CD4-positive, alpha-beta T cell treated with Interleukin-12 subunit alpha and Interleukin-12 subunit beta, for 1 hour (primary cell): ENCODE measurements around the gene MSX1.

ENCODE experiments used
- DNase-seq: peaks from one replicate; pipeline ENCODE4 v3.0.0-alpha.2; 2020

MSX1 gene

DNA sequence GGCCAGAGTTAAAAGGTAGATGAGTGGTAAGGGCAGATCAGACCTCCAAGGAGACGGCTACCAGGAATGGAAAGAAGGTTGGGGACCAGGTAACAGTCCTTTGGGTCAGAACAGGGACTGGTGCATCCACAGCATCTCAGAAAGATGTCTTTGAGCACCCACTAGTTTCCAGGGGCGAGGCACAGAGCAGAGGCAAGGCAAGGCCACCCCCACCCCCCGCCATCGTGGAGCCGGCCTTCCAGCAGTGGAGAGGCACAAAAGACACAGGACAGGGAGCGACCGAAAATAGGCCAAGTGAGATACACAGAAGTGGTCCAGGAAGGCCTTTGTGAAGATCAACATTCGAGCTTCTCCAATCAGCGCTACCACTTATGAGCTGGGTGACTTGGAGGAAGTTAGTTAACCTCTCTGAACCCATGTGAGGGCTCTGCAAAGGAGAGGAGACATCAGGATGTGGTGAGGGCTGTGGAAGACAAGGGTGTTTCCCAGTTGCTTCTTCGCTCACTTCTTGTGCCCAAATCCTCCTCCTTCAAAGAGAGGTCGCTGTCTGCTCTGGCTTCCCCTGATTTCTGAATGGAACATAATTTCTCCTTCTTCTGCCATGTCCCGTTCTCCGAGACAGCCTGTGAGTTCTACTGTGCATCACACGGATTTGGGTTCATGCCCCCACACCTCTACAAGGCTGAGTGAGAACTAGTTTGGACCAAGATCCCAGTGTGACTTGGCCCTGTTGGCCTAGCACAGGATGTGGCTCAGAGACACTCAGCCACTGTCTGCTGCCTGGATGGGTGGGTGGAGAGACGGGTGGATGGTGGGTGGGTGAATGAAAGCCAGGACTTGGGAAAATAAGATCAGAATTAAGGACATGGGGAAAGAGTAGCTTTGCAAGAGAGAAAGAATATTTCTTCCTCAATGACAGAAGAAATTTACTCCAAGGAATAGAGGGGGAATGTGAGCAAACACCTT, 16.7 kb upstream of the MSX1 start:
- no peak for DNase-seq

DNA sequence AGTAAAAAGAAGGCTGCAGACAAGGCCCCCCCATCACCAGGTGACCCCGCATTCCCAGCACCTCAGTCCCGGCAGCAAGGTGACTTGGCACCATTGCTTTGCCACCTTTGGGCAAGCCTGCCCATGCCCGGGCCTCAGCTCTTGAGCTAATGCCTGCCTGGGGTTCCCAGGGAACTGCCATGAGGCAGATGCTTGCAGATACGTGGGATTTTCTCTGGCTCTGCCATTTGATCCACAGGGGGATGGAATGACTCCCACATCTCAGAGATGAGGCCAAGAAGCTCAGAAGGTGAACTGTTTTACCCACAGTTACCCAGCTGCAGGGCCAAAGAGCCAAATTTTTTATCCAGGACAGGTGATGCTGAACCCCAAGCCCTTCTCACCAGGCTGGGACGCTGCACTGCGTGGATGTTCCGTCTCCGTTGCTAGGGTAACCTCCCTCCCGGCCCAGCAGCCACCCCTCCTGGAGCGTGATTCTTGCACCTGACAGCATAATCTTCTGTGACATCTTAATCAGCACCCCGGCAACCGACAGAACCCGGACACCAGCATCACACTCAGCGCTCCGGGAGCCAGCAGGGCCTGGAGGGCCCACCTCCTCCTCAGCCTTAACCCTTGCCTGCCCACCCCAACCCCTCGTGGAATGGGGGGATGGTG, 15.7 kb upstream of the MSX1 start:
- DNase-seq, result no peak

DNA sequence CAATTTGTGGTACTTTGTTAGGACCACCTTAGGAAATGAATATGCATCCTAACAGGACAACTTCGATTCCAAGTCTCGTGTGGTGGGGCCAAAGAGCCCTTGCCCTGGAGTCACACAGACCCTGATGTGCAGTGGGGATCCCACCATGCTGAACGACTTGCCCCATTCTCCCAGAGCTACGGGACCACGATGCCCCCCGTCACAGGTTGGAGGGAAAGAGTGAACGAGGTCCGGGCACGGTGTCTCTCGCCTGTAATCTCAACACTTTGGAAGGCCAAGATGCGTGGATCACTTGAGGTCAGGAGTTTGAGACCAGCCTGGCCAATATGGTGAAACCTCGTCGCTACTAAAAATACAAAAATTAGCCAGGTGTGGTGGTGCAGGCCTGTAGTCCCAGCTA, 14.4 kb upstream of the MSX1 start:
- DNase-seq, result no peak

DNA sequence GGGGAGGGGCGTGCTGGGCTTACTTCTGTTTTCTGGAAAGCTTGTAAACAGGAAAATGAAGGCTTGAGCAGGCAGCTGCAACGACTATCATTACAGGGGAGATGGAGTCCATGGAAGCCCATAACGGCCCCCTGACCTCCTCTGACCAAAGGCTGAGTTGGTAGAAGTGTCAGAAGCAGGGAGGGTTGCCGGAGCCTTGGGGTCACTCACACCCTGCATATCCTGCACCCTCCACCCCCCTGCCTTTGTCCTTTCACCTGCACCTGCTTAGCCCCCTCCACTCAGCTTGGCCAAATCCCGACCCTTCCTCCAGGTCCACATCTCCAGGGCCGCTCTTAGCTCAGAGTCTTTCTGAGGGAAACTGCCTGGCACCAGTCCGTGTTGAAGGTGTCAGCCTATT, 12.5 kb upstream of the MSX1 start:
- no peak for DNase-seq

DNA sequence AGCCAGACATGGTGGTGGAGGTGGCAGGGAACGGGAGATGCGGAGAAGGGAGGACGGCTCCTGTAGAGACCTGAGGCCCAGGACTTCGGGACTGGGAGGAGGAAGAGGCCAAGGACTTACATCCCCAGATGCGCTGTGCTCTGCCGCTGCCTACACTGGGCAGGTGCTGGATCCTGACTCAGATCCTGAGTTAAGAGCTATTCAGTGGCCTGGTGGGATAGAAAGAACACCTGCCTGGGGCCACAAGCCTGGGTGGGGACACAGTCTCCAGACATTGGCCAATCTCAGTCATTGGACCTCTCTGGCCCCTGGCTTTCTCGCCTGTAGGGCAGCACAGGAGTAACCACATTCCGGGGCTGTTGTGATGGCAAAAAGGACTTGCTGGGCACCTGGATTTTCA, 10.9 kb upstream of the MSX1 start:
- no peak for DNase-seq

DNA sequence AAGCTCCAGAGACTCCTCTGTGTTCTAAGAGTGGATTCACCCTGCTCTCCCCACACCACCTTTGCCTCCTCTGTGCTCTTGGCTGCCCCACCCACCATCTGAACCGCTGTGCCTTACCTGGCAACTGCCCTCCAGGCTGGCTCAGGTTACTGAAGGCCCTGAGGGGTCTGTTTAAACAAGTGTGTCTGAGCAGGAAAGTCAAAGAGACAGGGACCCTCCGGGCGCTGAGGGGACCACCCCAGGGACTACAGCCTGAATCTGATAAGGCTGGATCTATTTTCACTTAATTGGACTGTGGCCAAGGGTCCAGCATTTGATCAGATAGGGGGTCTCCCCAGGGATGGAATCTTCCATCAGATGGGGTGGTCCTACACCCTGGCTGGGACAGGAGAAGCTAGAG, 10.4 kb upstream of the MSX1 start:
- no peak for DNase-seq

DNA sequence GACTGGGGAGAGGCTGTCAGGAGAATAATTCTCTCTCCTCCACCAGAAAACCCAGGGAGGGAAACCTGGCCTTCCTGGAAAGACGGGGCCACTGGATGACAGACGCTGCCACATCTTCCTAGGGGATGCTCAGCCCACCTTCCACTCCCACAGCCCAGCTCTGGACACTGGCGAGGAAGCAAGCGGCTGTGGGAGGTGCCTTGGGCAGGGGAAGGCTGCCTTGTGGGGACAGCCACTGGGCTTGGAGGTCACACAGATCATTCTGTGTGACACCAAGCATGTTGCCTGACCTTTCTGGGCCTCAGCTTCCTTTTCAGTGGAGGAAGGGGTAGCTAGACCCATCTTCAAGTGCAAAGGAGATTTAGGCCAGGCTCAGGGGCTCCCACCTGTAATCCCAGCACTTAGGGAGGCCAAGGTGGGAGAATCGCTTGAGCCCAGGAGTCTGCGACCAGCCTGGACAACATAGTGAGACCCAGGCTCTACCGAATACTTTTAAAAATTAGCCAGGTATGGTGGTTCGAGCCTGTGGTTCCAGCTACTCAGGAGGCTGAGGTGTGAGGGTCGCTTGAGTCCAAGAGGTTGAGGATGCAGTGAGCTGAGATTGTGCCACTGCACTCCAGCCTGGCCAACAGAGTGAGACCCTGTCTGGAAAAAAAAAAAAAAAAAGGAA, 9.8 kb upstream of the MSX1 start:
- DNase-seq, result no peak

DNA sequence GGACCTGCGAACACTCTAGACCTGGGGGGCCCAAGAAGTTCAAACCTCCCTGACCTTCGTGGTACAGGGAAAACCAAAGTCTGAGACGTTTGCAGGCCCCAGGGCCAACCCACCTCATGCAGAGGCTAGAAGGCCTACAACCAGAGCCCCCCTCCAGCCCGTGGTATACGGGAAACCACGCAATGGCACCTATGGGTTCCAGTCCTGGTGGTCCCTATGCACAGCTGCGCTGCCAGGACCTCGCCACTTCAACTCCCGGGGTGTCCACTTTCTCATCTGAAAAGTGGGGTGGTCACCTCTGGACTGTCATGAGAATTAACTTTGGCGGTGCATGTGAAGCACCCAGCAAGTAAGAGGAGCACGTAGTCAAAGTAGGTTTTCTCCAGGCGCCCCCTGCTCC, 8.4 kb upstream of the MSX1 start:
- no peak for DNase-seq

DNA sequence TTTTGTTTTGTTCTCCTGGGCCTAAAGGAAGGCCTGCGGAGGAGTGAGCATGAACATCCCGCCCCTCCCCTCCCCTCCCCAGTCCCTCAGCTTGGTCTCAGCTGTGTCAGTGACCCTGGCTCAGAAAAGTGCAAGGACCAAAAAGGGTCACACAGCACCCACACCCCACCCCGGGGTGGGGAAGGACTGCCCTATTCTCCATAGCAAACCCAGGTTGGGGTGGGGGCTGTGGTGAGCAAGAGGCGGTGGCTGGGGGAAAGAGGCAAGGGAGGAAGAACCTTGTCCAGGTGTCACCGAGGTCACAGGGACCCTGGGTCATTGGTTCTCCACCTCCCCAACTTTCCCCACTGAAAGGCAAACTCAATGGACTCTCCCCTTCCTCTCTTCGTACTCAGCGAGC, 7.6 kb upstream of the MSX1 start:
- no peak for DNase-seq

DNA sequence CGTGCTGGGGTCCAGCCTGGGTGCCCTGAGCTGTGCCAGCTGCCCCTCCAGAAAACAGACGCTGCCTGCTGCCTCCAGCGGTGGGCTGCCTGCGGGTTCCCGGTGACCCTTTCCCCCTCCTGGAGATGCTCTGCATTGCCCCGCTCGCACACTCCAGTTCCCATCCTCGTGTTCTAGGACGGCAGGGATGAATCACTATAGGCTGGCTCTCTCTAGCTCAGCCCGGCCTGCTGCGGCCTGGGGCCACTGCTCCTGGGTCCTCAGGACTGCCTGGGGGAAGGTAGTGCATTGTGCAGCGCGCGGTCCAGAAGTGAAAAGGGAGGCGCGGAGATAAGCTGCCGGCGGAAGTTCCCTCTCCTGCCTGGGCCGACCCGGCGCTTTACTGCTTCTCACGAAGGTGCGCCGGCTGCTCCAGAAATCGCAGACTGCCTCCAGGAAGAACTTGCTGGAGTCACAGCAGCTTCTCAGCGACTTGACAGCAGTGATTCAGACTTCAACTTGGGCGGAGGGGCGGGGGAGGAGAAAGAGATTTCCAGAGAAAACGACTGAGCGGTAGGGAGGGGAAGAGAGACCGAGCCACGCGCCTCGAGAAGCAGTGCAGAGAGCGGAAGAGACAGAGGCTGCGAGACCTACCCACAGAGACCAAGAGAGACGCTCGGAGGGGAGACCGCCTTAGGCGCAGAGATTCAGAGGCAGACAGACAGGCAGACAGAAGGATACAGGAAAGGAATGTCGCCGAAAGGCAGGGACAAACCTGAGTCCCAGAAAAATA, 6.7 kb upstream of the MSX1 start:
- DNase-seq, result peak; percentile 20

DNA sequence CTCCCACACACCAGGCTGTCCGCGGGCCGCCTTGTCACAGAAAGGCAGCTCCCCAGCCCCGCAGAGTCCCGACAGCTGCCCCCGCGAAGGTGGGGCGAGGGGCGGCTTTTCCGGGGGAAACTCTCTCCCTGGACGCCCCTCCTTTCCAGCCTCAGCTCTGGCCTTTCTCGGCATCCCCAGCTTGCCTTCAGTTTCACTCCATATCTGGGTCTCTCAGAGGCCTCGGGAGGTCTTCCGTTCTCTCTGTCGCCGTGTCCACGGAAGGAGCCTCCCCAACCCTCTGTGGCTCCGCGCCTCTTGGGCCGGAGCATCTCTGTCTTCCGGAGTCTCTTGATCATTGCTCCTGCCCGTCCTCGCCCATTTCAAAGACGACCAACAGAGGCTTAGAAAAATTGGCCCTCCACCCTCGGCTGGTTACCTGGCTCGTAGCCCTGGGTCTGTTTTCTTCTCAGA, 6.1 kb upstream of the MSX1 start:
- no peak for DNase-seq

DNA sequence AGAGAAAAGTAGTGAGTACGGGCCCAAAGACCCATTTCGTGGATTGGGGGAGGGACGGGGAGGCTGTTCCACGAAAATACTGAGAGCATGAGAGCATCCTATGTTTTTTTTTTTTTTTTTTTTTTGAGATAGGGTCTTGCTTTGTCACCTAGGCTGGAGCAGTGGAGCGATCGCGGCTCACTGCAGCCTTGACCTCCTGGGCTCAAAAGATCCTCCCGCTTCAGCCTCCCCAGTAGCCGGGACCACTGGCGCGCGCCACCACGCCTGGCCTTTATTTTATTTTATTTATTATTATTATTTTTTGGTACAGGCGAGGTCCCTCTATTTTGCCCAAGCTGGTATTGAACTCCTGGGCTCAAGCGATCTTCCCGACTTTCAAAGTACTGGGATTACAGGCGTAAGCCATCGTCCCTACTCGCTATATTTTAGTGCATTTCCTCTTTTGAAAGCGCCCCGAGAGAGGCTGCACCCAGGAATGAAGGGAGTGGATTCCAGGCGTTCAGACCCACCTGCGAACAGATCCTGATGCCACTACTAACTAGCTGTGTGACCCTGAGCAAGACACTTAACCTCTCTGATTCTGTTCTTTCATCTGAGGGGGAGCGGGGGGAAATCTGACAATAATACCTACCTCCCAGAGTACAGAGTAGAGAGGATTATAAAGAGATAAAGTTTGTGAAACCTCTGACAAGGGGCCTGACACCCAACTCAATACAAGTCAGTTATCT, 5.4 kb upstream of the MSX1 start:
- DNase-seq, result no peak

DNA sequence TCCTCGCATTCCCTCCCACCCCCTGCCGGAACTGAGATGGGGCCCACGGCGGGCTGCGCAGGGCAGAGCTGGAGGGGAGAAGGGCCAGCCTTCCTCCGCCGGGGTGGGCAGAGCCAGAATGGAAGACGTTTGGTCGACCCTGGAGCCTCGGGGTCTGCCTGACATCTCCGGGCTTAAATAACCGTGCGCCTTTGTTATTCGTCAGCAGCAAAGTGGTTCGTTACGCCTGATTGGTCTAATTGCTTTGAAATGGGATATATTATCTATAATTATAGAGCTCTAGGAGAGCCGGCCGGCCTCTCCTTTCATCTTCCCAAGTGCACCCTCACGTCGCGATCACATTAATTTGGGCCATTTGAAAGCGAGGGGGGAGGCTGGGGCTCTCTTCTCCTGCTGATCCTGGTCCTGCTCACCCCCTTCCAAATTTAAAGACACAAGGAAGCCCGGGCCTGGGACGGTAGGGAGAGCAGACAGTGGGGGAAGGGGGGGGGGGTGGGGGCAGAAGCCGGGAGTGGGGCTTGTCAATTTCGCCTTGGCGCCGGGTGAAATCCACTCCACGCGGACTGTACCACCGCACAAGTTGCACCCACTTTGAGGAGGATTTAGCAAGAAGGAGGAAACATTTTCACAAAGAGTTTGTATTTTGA, 4.7 kb upstream of the MSX1 start:
- DNase-seq, result no peak

DNA sequence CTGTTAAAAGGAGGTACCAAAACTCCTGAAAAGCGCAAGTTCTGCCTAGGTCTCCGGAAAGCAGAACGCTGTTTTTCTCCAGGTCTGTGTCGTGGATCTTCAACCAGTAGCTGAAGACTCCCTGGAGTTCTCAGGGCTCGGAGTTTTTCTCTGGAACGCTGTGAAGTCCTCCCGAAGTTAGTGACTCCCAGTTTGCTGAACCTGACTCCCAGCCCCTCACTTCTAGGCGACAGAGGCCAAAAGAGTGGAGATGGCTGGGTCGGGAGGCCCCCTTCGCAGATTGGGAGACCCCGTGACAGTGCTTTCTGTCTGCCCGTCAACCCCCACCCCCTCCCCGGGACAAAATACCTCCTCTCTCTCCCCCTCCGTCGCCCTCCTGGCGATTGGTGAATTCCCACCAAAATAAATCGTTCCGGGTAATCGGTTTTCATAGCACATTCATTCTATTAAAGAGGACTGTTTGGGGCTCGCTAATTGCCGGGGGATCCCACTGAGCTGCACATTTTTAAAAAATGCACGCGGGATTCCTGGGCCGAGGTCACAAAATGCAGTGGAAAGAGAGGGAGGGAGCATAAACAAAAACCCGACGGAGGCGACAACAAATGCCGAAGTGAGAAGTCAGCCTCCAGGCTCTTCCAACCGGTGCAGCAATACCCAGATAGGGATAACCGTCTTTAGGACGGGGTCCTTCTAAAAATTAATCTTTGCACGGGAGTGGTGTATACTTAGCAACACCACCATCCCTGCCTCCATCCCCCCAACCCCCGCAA, 4.0 kb upstream of the MSX1 start:
- DNase-seq, result no peak

DNA sequence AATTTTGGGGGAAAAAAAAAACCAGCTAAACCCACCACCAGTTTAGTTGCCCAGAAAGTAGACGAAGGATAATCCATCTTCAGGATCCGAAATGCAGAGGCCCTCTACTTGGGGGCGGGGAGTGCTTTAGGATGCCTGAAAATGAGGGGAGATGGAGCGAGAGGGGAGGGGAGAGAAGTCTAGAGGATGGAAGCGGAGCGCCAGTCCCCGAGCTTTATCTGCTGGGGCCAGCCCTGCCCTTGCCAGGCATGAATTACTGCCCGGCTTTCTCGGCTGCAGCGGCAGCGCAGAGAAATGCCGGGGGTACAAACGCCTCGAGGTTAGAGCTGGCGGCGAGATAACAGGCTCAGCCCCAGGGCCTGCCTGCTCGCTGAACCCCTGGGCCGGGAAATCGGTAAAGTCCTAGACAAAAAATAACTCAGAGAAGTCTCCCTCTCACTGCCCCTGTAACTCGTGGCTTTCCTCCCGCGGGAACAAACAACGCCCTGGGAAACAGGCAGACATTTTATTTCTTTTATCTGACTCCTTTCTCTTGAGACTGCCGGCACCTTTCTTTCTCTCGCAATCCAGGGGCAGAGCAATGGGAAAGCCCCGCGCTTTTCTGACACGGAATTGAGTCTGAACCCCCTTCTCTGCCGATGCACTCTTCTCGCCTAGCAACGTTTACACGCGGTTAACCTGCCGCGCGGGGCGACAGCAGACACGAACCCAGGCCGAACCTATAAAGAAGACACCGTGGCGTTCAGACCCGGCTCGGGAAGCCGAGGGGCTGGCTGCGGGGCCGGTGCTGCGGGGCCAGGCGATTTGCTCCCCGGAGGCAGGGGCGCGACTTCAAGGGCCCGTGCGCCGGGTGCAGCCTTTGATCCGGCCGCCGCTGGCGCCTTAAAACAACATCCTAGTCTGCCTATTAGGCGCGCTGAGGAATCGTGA, 3.1 kb upstream of the MSX1 start:
- DNase-seq, result no peak

DNA sequence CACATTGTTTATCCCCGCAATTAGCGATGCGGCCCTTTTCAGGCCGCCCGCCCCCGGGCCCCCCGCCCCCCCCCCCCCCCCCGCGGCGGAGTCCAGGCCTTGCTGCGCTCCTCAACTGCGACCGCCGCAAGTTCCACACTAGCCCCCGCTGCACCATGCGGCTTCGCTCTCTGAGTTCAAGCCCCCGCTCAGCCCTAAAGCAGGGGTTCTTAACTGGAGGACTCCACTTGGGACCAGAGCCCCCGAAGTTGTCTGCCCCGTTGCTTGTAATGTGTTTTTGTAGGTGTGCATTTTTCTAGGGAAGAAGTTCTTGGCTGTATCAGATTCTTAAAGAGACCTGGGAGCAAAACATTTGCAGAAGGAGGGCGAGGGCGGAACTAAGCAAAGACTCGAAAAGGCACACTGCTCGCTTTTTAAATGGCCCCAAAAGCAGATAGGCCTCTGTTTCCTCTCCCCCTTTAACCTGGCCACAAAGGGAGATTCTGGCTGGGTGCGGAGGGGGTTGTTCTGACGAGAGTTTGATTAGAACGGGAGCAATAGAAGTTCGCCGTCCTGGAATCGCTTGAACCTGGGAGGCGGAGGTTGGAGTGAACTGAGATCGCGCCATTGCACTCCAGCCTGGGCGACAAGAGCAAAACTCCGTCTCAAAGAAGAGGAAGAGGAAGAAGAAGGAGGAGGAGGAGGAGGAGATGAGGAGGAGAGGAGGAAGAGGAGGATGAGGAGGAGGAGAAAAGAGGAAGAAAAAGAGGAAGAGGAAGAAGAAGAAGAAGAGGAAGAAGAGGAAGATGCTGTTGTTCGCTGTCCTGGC, 2.3 kb upstream of the MSX1 start:
- no peak for DNase-seq

DNA sequence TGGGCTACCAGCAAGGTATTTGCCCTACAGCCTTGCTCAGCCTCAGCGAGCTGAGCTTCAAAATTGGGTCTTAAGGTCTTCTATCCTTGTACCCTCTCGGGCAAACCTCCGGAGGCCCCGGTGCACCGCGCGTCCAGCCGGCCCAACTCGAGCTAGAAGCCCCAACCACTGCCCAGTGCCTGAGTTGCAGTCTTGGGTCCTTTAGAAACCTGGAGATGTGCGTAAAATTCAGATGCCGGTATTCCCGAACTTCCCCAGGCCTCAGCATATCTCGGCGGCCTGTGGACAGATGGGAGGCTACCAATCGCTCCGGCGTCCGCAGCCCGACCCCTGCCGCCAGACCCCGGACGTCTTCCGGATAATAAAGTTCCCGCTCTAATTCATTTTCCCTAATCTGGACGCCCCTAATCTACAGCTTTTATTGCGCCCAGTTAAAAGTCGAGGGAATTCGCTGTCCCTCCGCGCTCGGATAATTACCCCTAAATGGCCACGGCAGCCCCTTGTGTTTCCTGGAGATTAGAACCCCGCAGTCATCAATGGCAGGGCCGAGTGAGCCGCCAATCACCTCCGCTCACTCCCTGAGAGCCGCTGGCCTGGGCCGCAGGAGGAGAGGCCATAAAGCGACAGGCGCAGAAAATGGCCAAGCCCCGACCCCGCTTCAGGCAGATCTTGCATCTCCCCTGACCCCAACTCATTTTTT, 1.5 kb upstream of the MSX1 start:
- DNase-seq, result no peak
